Measurements from ENCODE around the gene LEF1.

Gene LEF1

DNA sequence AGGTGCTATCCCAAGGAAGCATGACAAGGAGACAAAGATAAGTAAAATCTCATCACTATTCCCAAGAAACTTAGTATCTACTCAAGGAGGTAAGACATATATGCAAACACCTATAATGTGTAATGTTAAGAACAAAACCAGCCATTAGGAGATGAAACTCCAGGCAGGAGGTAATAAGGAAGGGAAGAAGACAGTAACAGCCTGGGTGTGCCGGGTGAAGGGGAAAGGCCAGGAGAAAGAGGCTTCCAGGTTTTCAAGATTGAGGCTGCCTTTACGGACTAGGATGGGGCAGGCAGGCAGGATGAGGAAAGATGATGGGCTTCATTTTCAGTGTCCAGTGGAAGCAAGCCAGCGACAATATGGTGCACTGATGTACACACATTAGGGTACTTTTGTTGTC, 62.5 kb downstream of the LEF1 start:
- H3K4me3 Mint-ChIP-seq: no peak overlapping the region
- H3K27me3 Mint-ChIP-seq: peaks cover 4% of the 10 kb centered on the region
- H3K9me3 Mint-ChIP-seq: no peaks in the 10 kb centered on the region
- intact Hi-C loops (cut with micrococcal nuclease): no loop called here
- no peak overlapping the region for H3K27ac Mint-ChIP-seq
- H3K4me1 Mint-ChIP-seq (ENCODE audit: low read depth): no peaks in the 10 kb centered on the region
- H3K36me3 Mint-ChIP-seq (ENCODE audit: low read depth): no peaks in the 10 kb centered on the region

DNA sequence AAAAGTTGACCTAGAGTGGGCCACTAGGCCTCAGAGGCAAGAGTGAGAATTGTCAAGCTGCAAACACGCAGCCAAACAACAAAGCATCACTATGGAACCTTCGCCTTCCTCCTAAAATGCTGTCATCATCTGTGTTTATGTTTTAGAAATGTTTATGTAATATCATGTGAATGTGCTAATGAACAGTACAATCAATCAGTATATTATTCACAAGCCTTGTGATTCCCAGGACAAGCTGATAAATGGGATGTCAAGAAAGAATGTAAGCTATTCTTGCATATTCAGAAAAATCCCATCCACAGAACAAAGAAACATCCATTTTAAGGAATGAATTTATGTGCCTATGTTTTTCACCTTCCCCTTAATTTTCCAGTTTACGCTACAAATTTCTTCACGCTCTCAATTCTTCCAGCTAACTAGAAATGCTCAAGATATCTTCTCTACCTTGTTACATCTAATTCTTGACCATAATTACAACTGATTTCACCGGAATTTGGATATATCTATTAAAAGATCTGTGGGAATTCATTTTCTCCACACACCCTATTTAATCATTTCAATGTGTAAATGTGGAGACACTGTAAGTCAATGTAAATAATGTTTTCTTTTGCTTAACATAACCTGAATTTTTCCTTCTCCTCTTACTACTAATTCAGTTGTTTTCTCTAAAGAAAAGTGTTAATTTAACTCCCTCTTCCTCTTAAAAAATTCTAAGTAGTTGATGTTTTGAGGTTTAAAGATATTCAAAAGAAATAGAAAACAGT, 65.5 kb downstream of the LEF1 start:
- peaks cover 4% of the 10 kb centered on the region for H3K27me3 Mint-ChIP-seq
- no peak overlapping the region for H3K27ac Mint-ChIP-seq
- intact Hi-C loops (cut with micrococcal nuclease): no loop called here
- H3K4me3 Mint-ChIP-seq: no peak overlapping the region
- no peaks in the 10 kb centered on the region for H3K9me3 Mint-ChIP-seq
- no peaks in the 10 kb centered on the region for H3K36me3 Mint-ChIP-seq (ENCODE audit: low read depth)
- H3K4me1 Mint-ChIP-seq (ENCODE audit: low read depth): no peaks in the 10 kb centered on the region

DNA sequence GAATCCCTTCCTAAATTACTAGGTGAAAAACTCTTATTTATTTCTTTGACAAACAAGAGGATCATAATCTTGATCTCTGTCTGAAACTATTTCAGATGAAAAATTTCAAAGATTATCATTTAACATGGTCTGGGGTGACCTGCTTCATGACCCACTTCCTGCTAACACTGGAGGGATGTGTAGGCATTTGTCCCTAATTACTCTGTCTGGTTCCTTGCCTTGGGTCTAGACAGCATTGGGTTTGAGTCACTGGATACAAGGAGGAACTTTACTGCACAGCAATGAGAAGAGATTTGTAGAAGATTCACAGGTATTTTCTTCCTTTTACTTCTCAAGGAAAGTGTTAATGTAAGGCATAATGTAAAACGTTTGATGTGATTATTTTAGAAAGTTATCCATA, 67.9 kb downstream of the LEF1 start:
- Mint-ChIP-seq H3K4me3 (no peak overlapping the region), H3K27ac (no peak overlapping the region), H3K9me3 (no peaks in the 10 kb centered on the region)

DNA sequence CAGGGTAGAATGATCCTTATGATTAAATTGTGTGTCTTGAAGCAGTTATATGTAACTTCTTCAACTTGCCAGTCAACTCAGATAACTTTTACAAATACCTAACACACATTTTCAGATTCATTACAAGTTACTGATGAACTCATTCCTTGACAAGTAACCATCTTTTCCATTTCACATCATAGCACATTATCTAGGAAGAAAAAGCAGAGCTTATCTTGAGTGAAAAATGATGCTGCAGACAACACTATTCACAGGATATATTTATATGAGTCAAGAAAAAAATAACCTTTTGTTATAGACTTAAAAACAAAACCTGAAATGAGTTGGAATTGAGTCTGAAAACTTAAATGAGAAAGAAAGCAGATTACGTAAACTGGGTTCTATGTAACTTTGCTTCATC, 68.9 kb downstream of the LEF1 start:
- no peak overlapping the region for H3K4me3 Mint-ChIP-seq
- H3K9me3 Mint-ChIP-seq: no peaks in the 10 kb centered on the region
- no peaks in the 10 kb centered on the region for H3K4me1 Mint-ChIP-seq (ENCODE audit: low read depth)
- no peak overlapping the region for H3K27ac Mint-ChIP-seq
- intact Hi-C loops (cut with micrococcal nuclease): no loop called here
- peaks cover 3% of the 10 kb centered on the region for H3K27me3 Mint-ChIP-seq
- no peaks in the 10 kb centered on the region for H3K36me3 Mint-ChIP-seq (ENCODE audit: low read depth)

More for the DNA sequence above, 67.9 kb downstream of the LEF1 start:
- intact Hi-C loops (cut with micrococcal nuclease): no loop called here
- Mint-ChIP-seq H3K4me1 (ENCODE audit: low read depth) (no peaks in the 10 kb centered on the region), H3K36me3 (ENCODE audit: low read depth) (no peaks in the 10 kb centered on the region), H3K27me3 (peaks cover 3% of the 10 kb centered on the region)

DNA sequence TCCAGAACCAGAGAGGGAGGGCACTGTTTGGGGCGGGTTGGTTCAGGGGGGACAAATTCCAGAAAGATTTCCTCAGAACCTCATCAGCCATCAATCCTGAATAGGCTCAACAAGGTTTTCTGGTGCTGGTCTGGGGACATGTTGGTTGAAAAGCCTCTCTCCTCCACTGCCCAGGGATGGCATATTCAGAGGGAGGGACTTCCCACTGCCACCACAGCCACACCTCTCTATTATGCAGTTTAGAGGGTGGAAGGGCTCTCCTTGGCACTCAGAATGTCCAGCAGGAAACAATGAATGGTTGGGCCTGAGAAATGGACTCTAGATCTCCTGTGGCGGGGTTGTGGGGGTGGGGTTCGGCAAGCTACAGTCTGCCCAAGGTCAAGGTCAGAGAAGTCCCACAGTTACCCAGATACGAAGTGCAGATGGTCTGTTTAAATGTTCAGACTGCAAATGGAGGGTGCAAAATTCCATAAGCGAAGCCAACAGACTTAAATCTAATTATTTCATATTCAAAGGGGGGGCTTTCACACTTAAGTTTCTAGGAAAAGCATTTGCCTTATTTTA, 70.7 kb downstream of the LEF1 start:
- Mint-ChIP-seq H3K27ac (no peak overlapping the region), H3K4me3 (no peak overlapping the region), H3K4me1 (ENCODE audit: low read depth) (no peaks in the 10 kb centered on the region), H3K36me3 (ENCODE audit: low read depth) (no peaks in the 10 kb centered on the region), H3K9me3 (no peaks in the 10 kb centered on the region), H3K27me3 (peaks cover 3% of the 10 kb centered on the region)
- intact Hi-C loops (cut with micrococcal nuclease): no loop called here

DNA sequence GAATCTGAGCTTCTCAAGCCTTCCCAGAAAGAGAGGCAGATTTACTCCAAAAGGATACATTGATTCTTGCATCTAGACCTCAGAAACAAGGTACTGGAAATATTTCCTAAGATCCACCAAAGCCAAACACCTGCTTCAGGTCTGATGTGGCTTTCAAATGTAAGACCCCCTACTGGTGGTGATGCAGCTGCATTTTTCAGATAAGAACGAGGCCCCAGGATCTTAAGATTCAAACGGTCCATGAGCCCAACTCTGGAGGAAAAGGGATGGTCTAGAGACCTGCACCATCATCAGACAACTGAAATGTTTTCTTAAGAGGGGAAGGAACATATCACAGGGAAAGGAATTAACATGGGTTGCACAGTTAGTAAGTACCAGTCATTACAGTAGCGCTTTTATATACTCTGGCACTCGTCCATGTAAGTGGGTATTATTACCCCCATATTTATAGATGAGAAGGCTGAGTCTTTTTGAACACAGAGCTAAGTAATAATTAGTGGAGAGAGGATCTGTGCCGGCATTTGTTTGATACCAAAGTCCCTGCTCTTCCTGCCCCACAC, 73.7 kb downstream of the LEF1 start:
- Mint-ChIP-seq H3K27me3 (no peaks in the 10 kb centered on the region), H3K4me3 (no peak overlapping the region), H3K27ac (no peak overlapping the region), H3K36me3 (ENCODE audit: low read depth) (no peaks in the 10 kb centered on the region), H3K9me3 (no peaks in the 10 kb centered on the region), H3K4me1 (ENCODE audit: low read depth) (no peaks in the 10 kb centered on the region)
- intact Hi-C loops (cut with micrococcal nuclease): no loop called here

DNA sequence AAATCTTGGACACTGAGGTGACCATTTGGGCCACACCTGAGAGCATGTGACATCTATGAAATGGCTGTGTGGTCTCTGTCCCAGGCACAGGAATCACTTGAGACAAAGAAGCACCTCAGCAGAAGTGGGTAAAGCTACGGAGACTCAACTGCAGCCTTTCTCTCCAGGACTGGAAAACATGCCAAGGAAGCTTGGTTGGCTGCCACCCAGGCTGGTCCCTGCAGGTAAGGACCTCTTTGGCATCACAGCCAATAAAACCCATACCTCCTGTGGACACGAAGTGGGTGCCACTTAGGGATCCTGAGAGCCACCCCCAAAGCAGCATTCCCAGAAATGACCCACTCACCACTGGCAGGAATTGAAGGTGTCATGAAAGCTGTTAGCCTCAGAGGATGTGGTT, 74.6 kb downstream of the LEF1 start:
- H3K4me1 Mint-ChIP-seq (ENCODE audit: low read depth): no peaks in the 10 kb centered on the region
- H3K36me3 Mint-ChIP-seq (ENCODE audit: low read depth): no peaks in the 10 kb centered on the region
- no peak overlapping the region for H3K27ac Mint-ChIP-seq

DNA sequence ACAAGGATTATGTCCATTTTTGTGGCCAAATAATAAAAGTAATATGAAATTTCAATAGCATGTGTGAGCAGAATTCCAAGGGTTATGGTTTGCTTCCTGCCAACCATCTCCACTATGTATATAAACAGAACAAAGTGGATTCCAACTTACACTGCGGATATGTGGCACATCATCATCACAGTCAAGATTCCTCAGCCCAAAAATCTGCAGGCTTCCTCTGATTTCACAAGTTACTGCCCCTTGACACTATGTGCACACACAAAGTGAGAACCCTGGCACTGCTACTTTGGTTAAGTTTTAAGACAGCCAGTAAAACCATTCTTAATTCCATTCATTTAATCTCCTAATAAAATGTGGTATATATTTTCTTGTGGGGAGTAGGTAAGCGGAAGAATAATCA, 76.4 kb downstream of the LEF1 start:
- Mint-ChIP-seq H3K4me3 (no peak overlapping the region), H3K27ac (no peak overlapping the region), H3K4me1 (ENCODE audit: low read depth) (no peaks in the 10 kb centered on the region), H3K9me3 (no peaks in the 10 kb centered on the region), H3K27me3 (no peaks in the 10 kb centered on the region), H3K36me3 (ENCODE audit: low read depth) (no peaks in the 10 kb centered on the region)
- intact Hi-C loops (cut with micrococcal nuclease): no loop called here

More for the DNA sequence above, 74.6 kb downstream of the LEF1 start:
- Mint-ChIP-seq H3K27me3 (no peaks in the 10 kb centered on the region), H3K4me3 (no peak overlapping the region), H3K9me3 (no peaks in the 10 kb centered on the region)
- intact Hi-C loops (cut with micrococcal nuclease): no loop called here

DNA sequence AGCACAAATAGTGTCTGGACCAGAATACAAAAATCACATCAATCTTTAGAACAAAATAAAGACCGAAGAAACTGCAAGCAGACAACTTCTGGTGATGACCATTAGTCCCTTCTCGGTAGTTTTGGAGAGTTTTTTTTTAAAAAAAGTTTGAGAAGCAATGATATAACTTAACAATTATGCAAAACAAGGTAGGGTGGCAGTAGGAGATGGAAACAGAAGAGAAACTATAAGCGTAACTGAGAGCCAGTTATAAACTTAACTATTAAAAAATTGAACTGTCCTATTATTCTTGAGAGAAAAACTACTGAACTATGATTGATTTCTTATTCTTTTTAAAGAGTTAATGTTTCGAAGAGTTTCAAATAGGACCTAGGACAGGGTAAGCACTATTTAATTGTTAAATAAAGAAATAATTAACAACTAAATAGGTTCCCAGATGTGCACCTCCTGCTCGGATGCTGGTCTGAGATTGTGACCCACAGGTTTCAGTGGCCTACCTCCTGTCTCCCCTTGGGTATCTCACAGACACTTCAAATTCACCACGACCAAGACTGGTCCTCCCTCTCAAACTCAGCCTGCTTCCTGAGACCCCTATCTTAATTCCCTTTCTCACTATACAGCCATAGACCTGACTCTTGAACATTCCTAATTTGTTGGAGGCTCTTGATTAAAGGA, 81.3 kb downstream of the LEF1 start:
- H3K4me3 Mint-ChIP-seq: no peak overlapping the region
- H3K9me3 Mint-ChIP-seq: no peaks in the 10 kb centered on the region
- intact Hi-C loops (cut with micrococcal nuclease): no loop called here
- no peaks in the 10 kb centered on the region for H3K4me1 Mint-ChIP-seq (ENCODE audit: low read depth)
- no peaks in the 10 kb centered on the region for H3K27me3 Mint-ChIP-seq
- no peak overlapping the region for H3K27ac Mint-ChIP-seq
- no peaks in the 10 kb centered on the region for H3K36me3 Mint-ChIP-seq (ENCODE audit: low read depth)

DNA sequence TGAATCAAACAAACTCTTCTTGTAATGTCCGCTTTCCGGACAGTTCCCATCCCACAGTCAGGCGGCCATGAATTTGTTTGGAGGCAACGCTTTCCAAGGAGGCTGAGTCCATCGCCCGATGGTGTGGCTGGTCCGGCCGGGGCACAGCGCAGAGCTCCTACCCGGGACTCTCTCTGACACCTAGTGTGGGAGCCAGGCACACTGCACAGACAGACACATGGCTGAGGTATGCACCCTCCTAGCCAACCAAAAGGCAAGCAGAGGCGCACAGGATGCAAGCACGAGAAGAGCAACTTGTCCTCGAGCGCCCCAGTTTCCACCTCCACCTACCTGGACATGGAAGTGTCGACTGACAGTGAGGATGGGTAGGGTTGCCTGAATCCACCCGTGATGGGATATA, 87.5 kb downstream of the LEF1 start:
- Mint-ChIP-seq H3K27me3 (peaks cover 2% of the 10 kb centered on the region), H3K9me3 (no peaks in the 10 kb centered on the region), H3K27ac (no peak overlapping the region), H3K36me3 (ENCODE audit: low read depth) (no peaks in the 10 kb centered on the region), H3K4me3 (no peak overlapping the region), H3K4me1 (ENCODE audit: low read depth) (no peaks in the 10 kb centered on the region)
- intact Hi-C loops (cut with micrococcal nuclease): no loop called here

DNA sequence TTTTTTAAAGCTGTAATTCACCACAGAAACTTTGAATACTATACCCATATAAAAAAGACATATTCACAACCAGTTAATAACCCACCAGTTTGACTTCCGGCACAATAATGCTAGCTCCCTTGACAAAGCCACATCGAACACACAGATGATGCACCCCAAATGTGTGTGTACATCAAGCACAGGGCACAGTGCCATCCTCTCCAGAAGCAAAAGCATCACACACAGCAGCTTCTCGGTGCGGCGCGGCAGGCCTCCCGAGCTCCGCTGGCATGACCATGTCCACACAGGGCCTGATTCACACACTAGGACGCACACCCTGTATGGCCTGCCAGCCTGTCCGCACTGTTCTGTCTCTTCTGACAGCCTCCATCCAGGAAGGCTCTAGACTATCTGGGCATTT, 88.0 kb downstream of the LEF1 start:
- no peak overlapping the region for H3K4me3 Mint-ChIP-seq
- no peaks in the 10 kb centered on the region for H3K9me3 Mint-ChIP-seq
- no peak overlapping the region for H3K27ac Mint-ChIP-seq
- H3K36me3 Mint-ChIP-seq (ENCODE audit: low read depth): no peaks in the 10 kb centered on the region
- H3K4me1 Mint-ChIP-seq (ENCODE audit: low read depth): no peaks in the 10 kb centered on the region
- intact Hi-C loops (cut with micrococcal nuclease): no loop called here
- H3K27me3 Mint-ChIP-seq: peaks cover 2% of the 10 kb centered on the region

DNA sequence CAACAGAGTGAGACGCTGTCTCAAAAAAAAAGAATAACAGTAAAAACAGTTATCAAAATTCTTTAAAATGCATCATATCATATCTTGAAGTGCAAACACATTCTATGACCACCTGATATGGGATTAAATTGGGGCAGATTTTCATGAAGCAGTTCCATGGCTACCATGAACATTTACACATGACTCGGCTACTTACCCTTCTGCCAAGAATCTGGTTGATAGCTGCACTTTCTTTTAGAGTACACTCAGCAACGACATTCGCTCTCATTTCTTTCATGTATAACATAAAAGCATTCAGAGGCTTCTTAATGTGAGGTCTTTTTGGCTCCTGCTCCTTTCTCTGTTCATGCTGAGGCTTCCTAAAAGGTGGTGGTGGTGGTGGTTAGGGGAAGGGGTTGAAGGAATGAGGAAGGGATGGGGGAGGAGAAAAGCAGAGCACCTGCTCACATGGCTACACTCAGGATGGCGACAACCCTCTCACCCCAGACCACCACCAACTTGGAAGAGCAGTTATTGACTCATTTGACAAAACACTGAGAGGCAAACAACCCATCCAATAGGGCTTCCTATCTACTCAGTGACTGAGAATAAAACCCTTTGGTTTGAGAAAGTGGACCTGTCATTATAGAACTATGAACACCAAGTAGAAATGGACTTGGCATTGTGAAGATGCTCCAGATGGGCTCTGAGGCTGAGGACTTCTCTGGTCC, 90.6 kb downstream of the LEF1 start:
- H3K36me3 Mint-ChIP-seq (ENCODE audit: low read depth): no peaks in the 10 kb centered on the region
- no peaks in the 10 kb centered on the region for H3K4me1 Mint-ChIP-seq (ENCODE audit: low read depth)
- no peak overlapping the region for H3K27ac Mint-ChIP-seq
- no peaks in the 10 kb centered on the region for H3K9me3 Mint-ChIP-seq
- no peak overlapping the region for H3K4me3 Mint-ChIP-seq
- H3K27me3 Mint-ChIP-seq: peaks cover 3% of the 10 kb centered on the region
- intact Hi-C loops (cut with micrococcal nuclease): no loop called here

DNA sequence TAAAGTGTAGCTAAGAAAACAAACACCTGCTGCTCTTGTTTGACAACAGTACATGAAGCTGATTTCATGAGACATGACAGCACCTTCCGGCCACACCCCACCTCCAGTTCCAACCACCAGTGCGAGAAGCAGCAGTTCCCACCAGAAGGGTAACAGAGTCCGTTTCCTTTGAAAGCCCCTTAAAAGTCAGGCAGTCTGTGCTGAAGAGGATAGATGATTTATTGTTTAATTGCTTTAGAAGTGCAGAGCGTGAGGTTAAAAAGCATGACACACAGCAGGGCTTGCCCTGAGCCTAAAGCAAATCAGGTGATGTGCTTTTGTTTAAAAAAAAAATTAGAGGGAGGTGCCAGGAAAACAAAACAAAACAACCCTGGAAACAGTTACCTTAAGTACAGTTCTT, 96.4 kb downstream of the LEF1 start:
- intact Hi-C loops (cut with micrococcal nuclease): no loop called here
- peaks cover 1% of the 10 kb centered on the region for H3K27me3 Mint-ChIP-seq
- H3K4me1 Mint-ChIP-seq (ENCODE audit: low read depth): no peaks in the 10 kb centered on the region
- H3K36me3 Mint-ChIP-seq (ENCODE audit: low read depth): no peaks in the 10 kb centered on the region
- no peak overlapping the region for H3K4me3 Mint-ChIP-seq
- H3K9me3 Mint-ChIP-seq: no peaks in the 10 kb centered on the region
- H3K27ac Mint-ChIP-seq: no peak overlapping the region

DNA sequence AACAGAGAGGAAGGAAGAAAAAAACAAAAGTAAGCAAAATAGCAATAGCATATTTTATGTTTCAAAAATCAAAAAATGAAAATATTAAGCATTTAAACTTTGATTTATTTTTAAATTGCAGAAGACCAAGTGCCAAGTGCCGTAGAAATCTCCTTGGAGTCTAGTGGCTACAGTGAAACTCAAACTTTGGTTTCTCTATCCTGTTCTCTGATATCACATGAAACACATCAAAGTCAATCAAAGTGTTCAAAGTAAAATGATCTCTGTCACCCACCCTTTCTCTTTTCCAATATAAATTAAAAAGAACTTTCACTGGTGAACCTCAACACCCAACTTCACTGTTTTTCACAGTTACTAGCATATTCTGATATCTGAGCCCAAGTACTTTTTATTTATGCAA, 98.0 kb downstream of the LEF1 start:
- H3K4me3 Mint-ChIP-seq: no peak overlapping the region
- H3K4me1 Mint-ChIP-seq (ENCODE audit: low read depth): no peaks in the 10 kb centered on the region
- peaks cover 1% of the 10 kb centered on the region for H3K27me3 Mint-ChIP-seq
- H3K9me3 Mint-ChIP-seq: no peaks in the 10 kb centered on the region
- H3K27ac Mint-ChIP-seq: no peak overlapping the region
- no peaks in the 10 kb centered on the region for H3K36me3 Mint-ChIP-seq (ENCODE audit: low read depth)
- intact Hi-C loops (cut with micrococcal nuclease): no loop called here
